SK-N-SH (cell line): Measurements from ENCODE around the gene STC2.

Experiments used
- CHD2 ChIP-seq: fragments of 150-350 bp; IDR thresholded peaks from 2 replicates; pipeline ENCODE4 v1.6.1; 2018; ENCODE audit warnings: low read length; ENCODE audit not compliant: partially characterized antibody
- EP300 ChIP-seq, 2 experiments: IDR thresholded peaks; 2 replicates each; pipeline versions ENCODE4 v1.4.0 to v1.6.1; 2012; ENCODE audit warnings: borderline replicate concordance in 1 of 2, low read depth in 1 of 2, low read length in 1 of 2
- EZH2phosphoT487 ChIP-seq: fragments of 200-600 bp; sonication (generic); IDR thresholded peaks from 2 replicates; pipeline ENCODE4 v1.6.1; 2017; ENCODE audit warnings: low read depth, mixed run types, mild to moderate bottlenecking, antibody characterized with exemption, moderate library complexity, borderline replicate concordance
- FOXJ3 ChIP-seq: sonication (generic); formaldehyde crosslinking; IDR thresholded peaks from 2 replicates; pipeline ENCODE4 v1.5.1; 2020; ENCODE audit warnings: mild to moderate bottlenecking, missing genetic modification reagents
- JUND ChIP-seq: IDR thresholded peaks from 2 replicates; pipeline ENCODE4 v1.4.0; 2012
- MXI1 ChIP-seq: IDR thresholded peaks from 2 replicates; pipeline ENCODE4 v1.6.1; 2012; ENCODE audit warnings: mild to moderate bottlenecking, low read depth, low read length, improper control_type of control experiment
- POLR2AphosphoS5 ChIP-seq: IDR thresholded peaks from 2 replicates; pipeline ENCODE4 v1.6.1; 2012; ENCODE audit warnings: low read depth, low read length
- RFX5 ChIP-seq: IDR thresholded peaks from 2 replicates; pipeline ENCODE4 v1.6.1; 2012; ENCODE audit warnings: mild to moderate bottlenecking, improper control_type of control experiment, low read length
- SIN3A ChIP-seq: IDR thresholded peaks from 2 replicates; pipeline ENCODE4 v1.6.1; 2012; ENCODE audit warnings: low read depth, mild to moderate bottlenecking, low read length, moderate library complexity, borderline replicate concordance
- SMC3 ChIP-seq: IDR thresholded peaks from 2 replicates; pipeline ENCODE4 v1.6.1; 2012; ENCODE audit warnings: low read depth, low read length, improper control_type of control experiment
- TCF12 ChIP-seq: IDR thresholded peaks from 2 replicates; pipeline ENCODE4 v1.4.0; 2012
- TF ChIP-seq, protein P1 (sequence below): fragments of 200-600 bp; sonication (generic); IDR thresholded peaks from 2 replicates; pipeline ENCODE4 v1.6.1; 2017; ENCODE audit warnings: antibody characterized with exemption, mild to moderate bottlenecking, moderate library complexity
- TF ChIP-seq, protein P2 (sequence below): IDR thresholded peaks from 2 replicates; pipeline ENCODE4 v1.4.0; 2012; ENCODE audit warnings: low read depth
- TF ChIP-seq, protein P3 (sequence below): IDR thresholded peaks from 2 replicates; pipeline ENCODE4; 2012

DNA sequence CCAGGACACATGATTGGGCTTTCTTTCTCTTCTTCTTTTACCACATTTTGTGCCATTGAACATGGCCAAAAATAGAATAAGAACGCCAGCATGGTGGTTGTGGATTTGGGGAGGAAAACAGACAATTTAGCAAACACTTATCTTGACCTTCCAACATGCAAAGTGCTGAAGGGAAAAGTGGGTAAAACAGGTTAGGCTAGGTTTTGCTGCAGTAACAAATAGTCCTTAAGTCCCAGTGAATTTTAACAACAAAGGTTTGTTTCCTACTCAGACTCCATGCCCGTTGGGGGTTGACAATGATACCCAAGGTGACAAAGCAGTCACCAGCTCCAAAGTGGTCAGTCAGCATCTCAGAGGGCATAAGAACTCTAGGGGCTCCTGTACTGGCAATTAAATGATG, 43.2 kb upstream of the STC2 start:
- TF ChIP-seq, protein P1, sequence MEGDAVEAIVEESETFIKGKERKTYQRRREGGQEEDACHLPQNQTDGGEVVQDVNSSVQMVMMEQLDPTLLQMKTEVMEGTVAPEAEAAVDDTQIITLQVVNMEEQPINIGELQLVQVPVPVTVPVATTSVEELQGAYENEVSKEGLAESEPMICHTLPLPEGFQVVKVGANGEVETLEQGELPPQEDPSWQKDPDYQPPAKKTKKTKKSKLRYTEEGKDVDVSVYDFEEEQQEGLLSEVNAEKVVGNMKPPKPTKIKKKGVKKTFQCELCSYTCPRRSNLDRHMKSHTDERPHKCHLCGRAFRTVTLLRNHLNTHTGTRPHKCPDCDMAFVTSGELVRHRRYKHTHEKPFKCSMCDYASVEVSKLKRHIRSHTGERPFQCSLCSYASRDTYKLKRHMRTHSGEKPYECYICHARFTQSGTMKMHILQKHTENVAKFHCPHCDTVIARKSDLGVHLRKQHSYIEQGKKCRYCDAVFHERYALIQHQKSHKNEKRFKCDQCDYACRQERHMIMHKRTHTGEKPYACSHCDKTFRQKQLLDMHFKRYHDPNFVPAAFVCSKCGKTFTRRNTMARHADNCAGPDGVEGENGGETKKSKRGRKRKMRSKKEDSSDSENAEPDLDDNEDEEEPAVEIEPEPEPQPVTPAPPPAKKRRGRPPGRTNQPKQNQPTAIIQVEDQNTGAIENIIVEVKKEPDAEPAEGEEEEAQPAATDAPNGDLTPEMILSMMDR: no peak
- TF ChIP-seq RFX5: no peak
- TF ChIP-seq EP300 (IDR thresholded peaks at IDR 0.05; ENCODE audit: borderline replicate concordance in 1 of 2, low read depth in 1 of 2, low read length in 1 of 2): no peak
- TF ChIP-seq JUND: no peak
- no peak for TF ChIP-seq TCF12
- no peak for TF ChIP-seq SIN3A
- TF ChIP-seq CHD2: no peak
- TF ChIP-seq, protein P2, sequence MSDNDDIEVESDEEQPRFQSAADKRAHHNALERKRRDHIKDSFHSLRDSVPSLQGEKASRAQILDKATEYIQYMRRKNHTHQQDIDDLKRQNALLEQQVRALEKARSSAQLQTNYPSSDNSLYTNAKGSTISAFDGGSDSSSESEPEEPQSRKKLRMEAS: no peak
- no peak for TF ChIP-seq SMC3
- no peak for TF ChIP-seq EZH2phosphoT487
- TF ChIP-seq POLR2AphosphoS5: no peak
- TF ChIP-seq MXI1: no peak
- TF ChIP-seq, protein P3, sequence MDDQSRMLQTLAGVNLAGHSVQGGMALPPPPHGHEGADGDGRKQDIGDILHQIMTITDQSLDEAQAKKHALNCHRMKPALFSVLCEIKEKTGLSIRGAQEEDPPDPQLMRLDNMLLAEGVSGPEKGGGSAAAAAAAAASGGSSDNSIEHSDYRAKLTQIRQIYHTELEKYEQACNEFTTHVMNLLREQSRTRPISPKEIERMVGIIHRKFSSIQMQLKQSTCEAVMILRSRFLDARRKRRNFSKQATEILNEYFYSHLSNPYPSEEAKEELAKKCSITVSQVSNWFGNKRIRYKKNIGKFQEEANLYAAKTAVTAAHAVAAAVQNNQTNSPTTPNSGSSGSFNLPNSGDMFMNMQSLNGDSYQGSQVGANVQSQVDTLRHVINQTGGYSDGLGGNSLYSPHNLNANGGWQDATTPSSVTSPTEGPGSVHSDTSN: no peak
- TF ChIP-seq FOXJ3 (CRISPR knock-in tag): no peak
